K562 (cell line): ENCODE data around the gene SERBP1.

Experiments used
- COPS2 ChIP-seq: fragments of 450-650 bp; conservative IDR thresholded peaks from 2 replicates; pipeline ENCODE4 v1.6.1; 2016; ENCODE audit warnings: mild to moderate bottlenecking, moderate library complexity
- EZH2 ChIP-seq: IDR thresholded peaks from 2 replicates; pipeline ENCODE4 v1.6.1; 2012; ENCODE audit warnings: low read depth, mild to moderate bottlenecking, inconsistent platforms, low read length, borderline replicate concordance
- NR1H2 ChIP-seq: sonication (generic); formaldehyde crosslinking; IDR thresholded peaks from 2 replicates; pipeline ENCODE4 v1.4.0; 2020; ENCODE audit warnings: mild to moderate bottlenecking, missing genetic modification reagents
- POLR2A ChIP-seq: fragments of 450-650 bp; conservative IDR thresholded peaks from 2 replicates; pipeline ENCODE4 v1.6.1; 2016
- RUNX1 ChIP-seq: sonication (generic); IDR thresholded peaks from 2 replicates; pipeline ENCODE4 v1.6.1; 2016; ENCODE audit warnings: antibody characterized with exemption, low read depth
- ZFX ChIP-seq: sonication (generic); formaldehyde crosslinking; IDR thresholded peaks from 2 replicates; pipeline ENCODE4 v1.8.0; 2022; ENCODE audit warnings: mild to moderate bottlenecking, missing genetic modification reagents, moderate library complexity
- TF ChIP-seq, protein P1 (sequence below): fragments of 450-650 bp; IDR thresholded peaks from 2 replicates; pipeline ENCODE4 v1.6.1; 2018; ENCODE audit not compliant: partially characterized antibody
- TF ChIP-seq, protein P2 (sequence below): fragments of 200-800 bp; sonication (Bioruptor generic); IDR thresholded peaks from 2 replicates; pipeline ENCODE4 v1.6.1; 2017; ENCODE audit warnings: missing genetic modification characterization, missing compliant biosample characterization
- TF ChIP-seq, protein P3 (sequence below), 3 experiments: IDR thresholded peaks in 2 of 3; conservative IDR thresholded peaks in 1 of 3; 2 replicates each; pipeline ENCODE4 v1.5.1; 2011 to 2012; ENCODE audit warnings: low read length in 3 of 3, mild to moderate bottlenecking in 3 of 3, control low read depth in 2 of 3, improper control_type of control experiment in 1 of 3, inconsistent platforms in 1 of 3, low read depth in 1 of 3, mixed read lengths in 1 of 3, moderate library complexity in 1 of 3; ENCODE audit not compliant: insufficient read depth in 2 of 3
- TF ChIP-seq, protein P4 (sequence below), 2 experiments: fragments of 450-650 bp in 1 of 2; sonication (generic) in 1 of 2; formaldehyde crosslinking in 1 of 2; IDR thresholded peaks in 1 of 2; conservative IDR thresholded peaks in 1 of 2; 2 replicates each; pipeline versions ENCODE4 v1.6.1 to v1.8.1; 2016 to 2023; ENCODE audit warnings: mild to moderate bottlenecking in 2 of 2, moderate library complexity in 2 of 2, inconsistent platforms in 1 of 2, missing genetic modification reagents in 1 of 2

DNA sequence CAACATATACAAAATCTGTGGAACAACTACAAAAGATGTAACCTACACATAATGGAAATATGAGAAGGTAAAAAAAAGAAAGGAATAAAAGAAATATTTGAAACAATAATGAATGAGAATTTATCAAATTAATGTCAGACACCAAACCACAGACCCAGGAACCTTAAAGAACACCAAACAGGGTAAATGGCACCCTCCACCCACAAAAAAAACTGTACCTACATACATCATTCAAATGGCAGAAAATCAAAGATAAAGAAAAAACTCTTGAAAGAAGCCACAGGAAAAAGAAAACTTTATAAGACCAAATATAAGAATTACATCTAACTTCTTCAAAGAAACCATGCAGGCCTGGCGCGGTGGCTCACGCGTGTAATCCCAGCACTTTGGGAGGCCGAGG, 68.6 kb downstream of the SERBP1 start:
- TF ChIP-seq NR1H2 (CRISPR knock-in tag) (no peak), EZH2 (no peak), ZFX (no peak), RUNX1 (no peak), POLR2A (no peak), COPS2 (no peak)
- TF ChIP-seq, protein P1, sequence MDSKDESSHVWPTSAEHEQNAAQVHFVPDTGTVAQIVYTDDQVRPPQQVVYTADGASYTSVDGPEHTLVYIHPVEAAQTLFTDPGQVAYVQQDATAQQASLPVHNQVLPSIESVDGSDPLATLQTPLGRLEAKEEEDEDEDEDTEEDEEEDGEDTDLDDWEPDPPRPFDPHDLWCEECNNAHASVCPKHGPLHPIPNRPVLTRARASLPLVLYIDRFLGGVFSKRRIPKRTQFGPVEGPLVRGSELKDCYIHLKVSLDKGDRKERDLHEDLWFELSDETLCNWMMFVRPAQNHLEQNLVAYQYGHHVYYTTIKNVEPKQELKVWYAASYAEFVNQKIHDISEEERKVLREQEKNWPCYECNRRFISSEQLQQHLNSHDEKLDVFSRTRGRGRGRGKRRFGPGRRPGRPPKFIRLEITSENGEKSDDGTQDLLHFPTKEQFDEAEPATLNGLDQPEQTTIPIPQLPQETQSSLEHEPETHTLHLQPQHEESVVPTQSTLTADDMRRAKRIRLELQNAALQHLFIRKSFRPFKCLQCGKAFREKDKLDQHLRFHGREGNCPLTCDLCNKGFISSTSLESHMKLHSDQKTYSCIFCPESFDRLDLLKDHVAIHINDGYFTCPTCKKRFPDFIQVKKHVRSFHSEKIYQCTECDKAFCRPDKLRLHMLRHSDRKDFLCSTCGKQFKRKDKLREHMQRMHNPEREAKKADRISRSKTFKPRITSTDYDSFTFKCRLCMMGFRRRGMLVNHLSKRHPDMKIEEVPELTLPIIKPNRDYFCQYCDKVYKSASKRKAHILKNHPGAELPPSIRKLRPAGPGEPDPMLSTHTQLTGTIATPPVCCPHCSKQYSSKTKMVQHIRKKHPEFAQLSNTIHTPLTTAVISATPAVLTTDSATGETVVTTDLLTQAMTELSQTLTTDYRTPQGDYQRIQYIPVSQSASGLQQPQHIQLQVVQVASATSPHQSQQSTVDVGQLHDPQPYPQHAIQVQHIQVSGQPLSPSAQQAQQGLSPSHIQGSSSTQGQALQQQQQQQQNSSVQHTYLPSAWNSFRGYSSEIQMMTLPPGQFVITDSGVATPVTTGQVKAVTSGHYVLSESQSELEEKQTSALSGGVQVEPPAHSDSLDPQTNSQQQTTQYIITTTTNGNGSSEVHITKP, result no peak
- TF ChIP-seq, protein P2, sequence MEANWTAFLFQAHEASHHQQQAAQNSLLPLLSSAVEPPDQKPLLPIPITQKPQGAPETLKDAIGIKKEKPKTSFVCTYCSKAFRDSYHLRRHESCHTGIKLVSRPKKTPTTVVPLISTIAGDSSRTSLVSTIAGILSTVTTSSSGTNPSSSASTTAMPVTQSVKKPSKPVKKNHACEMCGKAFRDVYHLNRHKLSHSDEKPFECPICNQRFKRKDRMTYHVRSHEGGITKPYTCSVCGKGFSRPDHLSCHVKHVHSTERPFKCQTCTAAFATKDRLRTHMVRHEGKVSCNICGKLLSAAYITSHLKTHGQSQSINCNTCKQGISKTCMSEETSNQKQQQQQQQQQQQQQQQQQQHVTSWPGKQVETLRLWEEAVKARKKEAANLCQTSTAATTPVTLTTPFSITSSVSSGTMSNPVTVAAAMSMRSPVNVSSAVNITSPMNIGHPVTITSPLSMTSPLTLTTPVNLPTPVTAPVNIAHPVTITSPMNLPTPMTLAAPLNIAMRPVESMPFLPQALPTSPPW (CRISPR knock-in tag), result no peak
- TF ChIP-seq, protein P3, sequence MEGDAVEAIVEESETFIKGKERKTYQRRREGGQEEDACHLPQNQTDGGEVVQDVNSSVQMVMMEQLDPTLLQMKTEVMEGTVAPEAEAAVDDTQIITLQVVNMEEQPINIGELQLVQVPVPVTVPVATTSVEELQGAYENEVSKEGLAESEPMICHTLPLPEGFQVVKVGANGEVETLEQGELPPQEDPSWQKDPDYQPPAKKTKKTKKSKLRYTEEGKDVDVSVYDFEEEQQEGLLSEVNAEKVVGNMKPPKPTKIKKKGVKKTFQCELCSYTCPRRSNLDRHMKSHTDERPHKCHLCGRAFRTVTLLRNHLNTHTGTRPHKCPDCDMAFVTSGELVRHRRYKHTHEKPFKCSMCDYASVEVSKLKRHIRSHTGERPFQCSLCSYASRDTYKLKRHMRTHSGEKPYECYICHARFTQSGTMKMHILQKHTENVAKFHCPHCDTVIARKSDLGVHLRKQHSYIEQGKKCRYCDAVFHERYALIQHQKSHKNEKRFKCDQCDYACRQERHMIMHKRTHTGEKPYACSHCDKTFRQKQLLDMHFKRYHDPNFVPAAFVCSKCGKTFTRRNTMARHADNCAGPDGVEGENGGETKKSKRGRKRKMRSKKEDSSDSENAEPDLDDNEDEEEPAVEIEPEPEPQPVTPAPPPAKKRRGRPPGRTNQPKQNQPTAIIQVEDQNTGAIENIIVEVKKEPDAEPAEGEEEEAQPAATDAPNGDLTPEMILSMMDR (IDR thresholded peaks at IDR 0.05 in 2 of 3, conservative IDR thresholded peaks at IDR 0.05 in 1 of 3; ENCODE audit: insufficient read depth in 2 of 3, low read depth in 1 of 3, low read length in 3 of 3), result no peak
- TF ChIP-seq, protein P4, sequence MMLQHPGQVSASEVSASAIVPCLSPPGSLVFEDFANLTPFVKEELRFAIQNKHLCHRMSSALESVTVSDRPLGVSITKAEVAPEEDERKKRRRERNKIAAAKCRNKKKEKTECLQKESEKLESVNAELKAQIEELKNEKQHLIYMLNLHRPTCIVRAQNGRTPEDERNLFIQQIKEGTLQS (IDR thresholded peaks at IDR 0.05), result no peak
- TF ChIP-seq, protein P4 (CRISPR knock-in tag; conservative IDR thresholded peaks at IDR 0.05), result no peak
